Kidney epithelial cell (primary cell): ENCODE measurements around the gene KCTD10. TPM values are rescaled to one million over a fixed set of nuclear protein-coding genes. Genes with fewer than 3 reads are reported as not detected.

Source experiments
- DNase-seq: peaks from one replicate; pipeline ENCODE4 v3.0.0-alpha.2; 2010; ENCODE audit warnings: low read depth
- H3K27me3 ChIP-seq: 2 replicates; pipeline ENCODE4 v1.6.0; 2011; ENCODE audit warnings: low read length; ENCODE audit not compliant: control insufficient read depth, insufficient read depth
- H3K36me3 ChIP-seq: 2 replicates; pipeline ENCODE4 v1.5.1; 2011; ENCODE audit warnings: low read length; ENCODE audit not compliant: control insufficient read depth, insufficient read depth
- H3K4me3 ChIP-seq: 2 replicates; pipeline ENCODE4 v1.5.1; 2011; ENCODE audit warnings: low read depth, mild to moderate bottlenecking, control low read depth, low read length
- total RNA-seq: library from RNA; depleted of rRNA; stranded (reverse); fragments of >200 nt; gene quantifications from 2 replicates; pipeline ENCODE4 v1.2.3, GENCODE V29; 2015
- TF ChIP-seq, protein P1 (sequence below): IDR thresholded peaks from 2 replicates; pipeline ENCODE4 v1.5.1; 2011; ENCODE audit warnings: mild to moderate bottlenecking, moderate library complexity, low read length, control low read depth, inconsistent platforms; ENCODE audit not compliant: insufficient read depth, poor library complexity, severe bottlenecking

KCTD10 gene
- total RNA-seq, 1 donor from 2014 or later: 37.9 TPM

DNA sequence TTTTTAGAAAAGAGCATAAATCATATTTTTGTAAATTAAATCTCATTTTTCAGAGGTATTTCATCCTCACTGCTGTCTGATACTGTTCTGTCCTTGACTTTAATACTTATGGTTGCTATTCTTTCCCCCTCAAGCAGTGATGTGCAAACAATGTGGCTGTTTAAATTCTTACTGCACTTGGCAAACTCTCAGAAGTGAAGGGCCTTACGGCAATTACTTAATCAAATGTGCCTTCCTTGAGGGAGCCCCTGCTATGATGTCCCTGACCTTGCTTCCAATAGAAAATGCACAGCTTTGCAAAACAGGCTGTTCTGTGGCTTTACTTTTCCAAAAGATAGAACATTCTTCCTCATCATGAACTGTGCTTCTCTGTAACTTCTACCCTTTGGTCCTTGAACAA, 35.5 kb upstream of the KCTD10 start:
- TF ChIP-seq, protein P1, sequence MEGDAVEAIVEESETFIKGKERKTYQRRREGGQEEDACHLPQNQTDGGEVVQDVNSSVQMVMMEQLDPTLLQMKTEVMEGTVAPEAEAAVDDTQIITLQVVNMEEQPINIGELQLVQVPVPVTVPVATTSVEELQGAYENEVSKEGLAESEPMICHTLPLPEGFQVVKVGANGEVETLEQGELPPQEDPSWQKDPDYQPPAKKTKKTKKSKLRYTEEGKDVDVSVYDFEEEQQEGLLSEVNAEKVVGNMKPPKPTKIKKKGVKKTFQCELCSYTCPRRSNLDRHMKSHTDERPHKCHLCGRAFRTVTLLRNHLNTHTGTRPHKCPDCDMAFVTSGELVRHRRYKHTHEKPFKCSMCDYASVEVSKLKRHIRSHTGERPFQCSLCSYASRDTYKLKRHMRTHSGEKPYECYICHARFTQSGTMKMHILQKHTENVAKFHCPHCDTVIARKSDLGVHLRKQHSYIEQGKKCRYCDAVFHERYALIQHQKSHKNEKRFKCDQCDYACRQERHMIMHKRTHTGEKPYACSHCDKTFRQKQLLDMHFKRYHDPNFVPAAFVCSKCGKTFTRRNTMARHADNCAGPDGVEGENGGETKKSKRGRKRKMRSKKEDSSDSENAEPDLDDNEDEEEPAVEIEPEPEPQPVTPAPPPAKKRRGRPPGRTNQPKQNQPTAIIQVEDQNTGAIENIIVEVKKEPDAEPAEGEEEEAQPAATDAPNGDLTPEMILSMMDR: no peak
- Histone ChIP-seq H3K36me3 (peaks cover under 1% of the 10 kb centered on the region), H3K4me3 (no peak overlapping the region), H3K27me3 (no peaks in the 10 kb centered on the region)
- DNase-seq: no peak

DNA sequence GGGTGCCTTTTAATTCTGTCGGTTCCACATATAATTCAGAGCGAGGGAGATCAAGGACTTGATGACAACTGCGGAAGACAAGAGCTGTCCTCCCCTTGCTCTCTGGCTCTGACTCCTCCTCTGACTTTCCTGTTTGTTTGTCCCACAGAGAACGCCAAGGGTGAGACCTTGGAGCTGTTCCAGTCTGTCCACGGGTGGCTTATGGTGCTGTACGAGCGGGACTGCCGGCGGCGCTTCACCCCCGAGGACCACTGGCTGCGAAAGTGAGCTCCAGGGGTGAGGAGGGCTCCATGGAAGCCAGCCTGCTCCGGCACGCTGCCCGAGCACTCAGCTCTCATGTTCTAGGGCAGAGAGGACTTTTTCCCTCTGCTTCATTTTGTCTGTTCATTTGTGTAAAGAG, 33.1 kb upstream of the KCTD10 start:
- TF ChIP-seq, protein P1: no peak
- H3K36me3 ChIP-seq: no peaks in the 10 kb centered on the region

DNA sequence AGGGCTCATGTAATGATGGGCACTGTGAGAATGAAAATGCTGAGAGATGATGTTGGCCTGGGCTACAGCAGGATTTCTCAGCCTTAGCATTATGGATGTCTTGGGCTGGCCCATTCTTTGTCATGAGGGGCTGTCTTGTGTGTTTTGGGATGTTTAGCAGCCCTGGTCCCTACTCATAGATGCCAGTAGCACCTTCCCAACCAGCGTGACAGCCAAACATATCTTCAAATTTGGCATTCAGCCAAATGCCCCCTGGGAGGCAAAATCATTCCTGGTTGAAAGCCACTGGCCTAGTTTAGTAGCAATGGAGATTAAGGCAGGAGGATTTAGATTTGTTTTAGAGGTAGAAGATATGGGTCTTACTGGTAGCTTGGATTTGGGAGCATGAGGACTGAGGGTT, 27.0 kb upstream of the KCTD10 start:
- TF ChIP-seq, protein P1: no peak
- DNase-seq: no peak
- H3K36me3 ChIP-seq: peaks cover 3% of the 10 kb centered on the region
- no peaks in the 10 kb centered on the region for H3K27me3 ChIP-seq
- no peak overlapping the region for H3K4me3 ChIP-seq

More for the DNA sequence above, 33.1 kb upstream of the KCTD10 start:
- Histone ChIP-seq H3K27me3 (no peaks in the 10 kb centered on the region), H3K4me3 (no peak overlapping the region)
- no peak for DNase-seq

DNA sequence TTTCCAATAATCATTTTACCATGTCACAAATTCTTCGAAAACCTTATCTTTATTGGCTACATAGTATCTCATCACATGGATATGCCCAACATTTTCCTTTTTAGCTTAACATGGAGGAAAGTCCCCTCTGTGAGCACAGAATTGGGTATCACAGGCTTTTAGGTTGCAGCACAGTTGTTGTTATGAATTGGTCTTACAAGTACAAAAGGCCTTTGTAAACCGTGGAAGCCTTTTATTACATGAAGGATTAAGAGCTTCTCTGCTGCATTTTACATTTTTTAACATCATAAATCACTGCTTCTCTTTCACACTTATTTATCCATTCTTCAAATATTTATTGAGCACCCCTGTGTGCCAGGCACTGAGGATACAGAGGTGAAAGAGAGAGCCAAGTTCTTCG, 26.5 kb upstream of the KCTD10 start:
- TF ChIP-seq, protein P1: no peak
- H3K27me3 ChIP-seq: no peaks in the 10 kb centered on the region
- H3K36me3 ChIP-seq: peaks cover 3% of the 10 kb centered on the region
- no peak overlapping the region for H3K4me3 ChIP-seq
- no peak for DNase-seq

DNA sequence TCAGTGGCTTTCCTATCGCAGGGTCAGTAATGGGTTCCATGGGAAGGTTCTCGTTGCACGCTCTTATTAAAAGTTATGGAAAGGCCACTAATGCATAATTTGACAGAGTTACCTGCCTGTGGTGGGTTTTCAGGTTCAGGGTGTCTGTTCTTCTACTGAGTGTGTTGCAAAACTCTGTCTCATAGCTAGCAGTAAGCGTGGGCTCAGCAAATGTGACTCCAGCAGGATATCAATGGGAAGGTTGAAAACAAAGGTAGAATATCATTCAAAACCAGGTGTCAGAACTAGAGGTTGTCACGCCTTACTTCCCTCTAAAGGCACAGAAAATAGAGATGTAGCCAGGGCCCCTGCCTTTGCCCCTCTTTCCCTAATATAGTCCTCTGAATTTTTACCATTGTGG, 25.2 kb upstream of the KCTD10 start:
- no peak for DNase-seq
- TF ChIP-seq, protein P1: no peak
- H3K36me3 ChIP-seq: peaks cover 3% of the 10 kb centered on the region
- H3K4me3 ChIP-seq: no peak overlapping the region
- no peaks in the 10 kb centered on the region for H3K27me3 ChIP-seq

DNA sequence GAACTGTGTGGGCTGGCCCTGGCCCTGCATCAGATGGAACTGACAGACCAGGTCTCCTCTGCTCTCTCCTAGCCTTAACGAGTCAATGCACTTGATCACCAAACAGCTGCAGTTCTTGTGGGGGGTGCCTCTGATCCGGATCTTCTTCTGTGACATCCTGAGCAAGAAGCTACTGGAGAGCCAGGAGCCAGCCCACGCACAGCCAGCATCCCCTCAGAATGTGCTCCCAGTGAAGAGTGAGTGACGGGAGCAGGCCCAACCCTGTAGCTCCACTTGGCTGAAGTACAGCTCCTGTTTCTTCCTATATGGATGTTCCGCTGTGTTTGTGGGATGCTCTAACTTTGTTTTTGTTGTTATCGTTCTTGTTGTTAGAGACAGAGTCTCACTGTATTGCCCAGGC, 24.2 kb upstream of the KCTD10 start:
- DNase-seq: no peak
- TF ChIP-seq, protein P1: no peak

More for the DNA sequence above, 24.2 kb upstream of the KCTD10 start:
- peaks cover 3% of the 10 kb centered on the region for H3K36me3 ChIP-seq
- H3K27me3 ChIP-seq: no peaks in the 10 kb centered on the region
- no peak overlapping the region for H3K4me3 ChIP-seq
